Measurements from ENCODE around the gene SERPINB7.
A peak's percentile ranks its signal among the peaks of the same experiment; 100 is the strongest.

SERPINB7 gene

DNA sequence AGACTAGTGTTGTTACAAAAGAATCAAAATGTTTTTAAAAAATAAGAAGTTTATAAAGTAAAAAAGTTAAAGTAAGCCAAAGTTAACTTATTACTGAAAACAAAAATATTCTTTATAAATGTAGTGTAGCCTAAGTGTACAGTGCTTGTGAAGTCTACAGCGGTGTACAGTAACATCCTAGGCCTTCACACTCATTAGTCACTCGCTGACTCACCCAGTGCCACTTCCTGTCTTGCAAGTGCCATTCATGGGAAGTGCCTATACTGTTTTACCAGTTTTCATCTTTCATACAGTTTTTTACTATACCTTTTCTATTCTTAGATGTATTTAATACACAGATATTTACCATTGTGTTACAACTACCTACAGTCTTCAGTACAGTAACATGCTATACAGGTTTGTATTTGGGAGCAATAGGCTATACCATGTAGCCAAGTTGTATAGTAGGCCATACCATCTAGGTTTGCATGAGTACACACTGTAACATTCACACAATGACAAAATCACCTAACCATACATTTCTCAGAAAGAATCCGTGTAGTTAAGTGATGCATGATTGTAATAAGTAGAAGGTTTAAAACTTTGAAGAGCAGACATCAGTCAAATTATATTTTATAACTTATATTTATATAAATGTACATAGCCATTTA, 13.4 kb downstream of the SERPINB7 start:
- DNase-seq, result peak; percentile 96

DNA sequence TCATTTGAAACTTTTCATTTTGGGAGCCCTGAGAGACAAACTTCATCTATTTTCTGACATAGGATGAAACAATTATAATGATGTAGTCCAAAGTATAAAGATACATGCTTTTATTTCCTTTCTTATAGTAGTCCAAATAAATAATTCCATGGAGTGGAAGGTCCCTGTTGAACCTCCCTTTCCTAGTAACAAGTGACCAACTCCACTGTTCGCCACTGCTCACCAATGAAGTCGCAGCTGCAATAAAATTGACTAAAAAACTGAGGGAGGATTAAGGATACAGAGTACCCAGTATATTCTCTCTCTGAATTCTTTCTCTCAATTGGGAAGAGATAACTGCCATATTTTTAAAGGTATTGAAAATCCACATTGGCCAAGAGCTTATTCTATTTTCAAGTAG, 14.1 kb downstream of the SERPINB7 start:
- no peak for DNase-seq

- DNase-seq, result peak; percentile 40
These were observed 20.4 kb downstream of the SERPINB7 start for GRCh38 chr18:63795606-63796005.

GRCh38 chr18:63799189-63799588, 24.0 kb downstream of the SERPINB7 start:
- peak; percentile 56 for DNase-seq

DNA sequence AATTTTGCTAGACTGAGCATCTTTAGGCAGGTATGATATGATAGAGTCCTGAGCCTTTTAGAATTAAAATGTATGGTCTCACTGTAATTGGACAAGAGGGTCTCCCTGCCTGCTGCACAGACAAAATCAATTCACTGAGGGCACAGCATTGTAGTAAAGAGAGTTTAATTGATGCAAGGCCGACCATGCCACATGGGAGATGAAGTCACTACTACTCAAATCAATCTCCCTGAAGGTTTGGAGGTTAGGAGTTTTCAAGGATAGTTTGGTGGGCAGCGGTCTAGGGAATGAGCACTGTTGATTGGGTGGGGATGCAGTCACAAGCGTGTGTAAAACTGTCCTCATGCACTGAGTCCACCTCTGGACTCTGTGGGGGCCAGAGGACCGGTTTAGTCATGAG, 26.1 kb downstream of the SERPINB7 start:
- DNase-seq, result no peak

GRCh38 chr18:63808125-63808524, 32.9 kb downstream of the SERPINB7 start:
- DNase-seq, result no peak

- DNase-seq, result peak; percentile 82
These were observed 42.3 kb downstream of the SERPINB7 start for GRCh38 chr18:63817441-63818051.

DNA sequence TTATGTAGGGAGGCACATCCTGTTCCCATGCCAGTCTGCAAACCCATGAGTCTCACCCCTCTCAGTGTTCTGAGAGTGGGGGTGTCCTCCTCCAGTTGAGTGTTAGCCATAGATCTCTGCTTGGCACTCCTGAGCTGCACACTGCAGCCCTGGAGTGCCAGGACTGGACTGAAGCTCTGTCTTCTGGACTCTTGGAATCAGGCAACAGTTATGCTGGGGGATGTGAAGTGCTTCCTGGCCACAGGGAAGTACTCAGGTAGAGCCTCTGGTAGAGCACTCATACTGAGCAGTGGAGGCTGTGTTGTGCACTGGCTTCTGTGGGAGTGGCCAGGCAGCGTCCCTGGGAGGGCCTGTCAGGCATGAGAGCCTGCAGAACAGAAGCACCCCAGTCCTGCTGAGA, 43.0 kb downstream of the SERPINB7 start:
- no peak for DNase-seq

DNA sequence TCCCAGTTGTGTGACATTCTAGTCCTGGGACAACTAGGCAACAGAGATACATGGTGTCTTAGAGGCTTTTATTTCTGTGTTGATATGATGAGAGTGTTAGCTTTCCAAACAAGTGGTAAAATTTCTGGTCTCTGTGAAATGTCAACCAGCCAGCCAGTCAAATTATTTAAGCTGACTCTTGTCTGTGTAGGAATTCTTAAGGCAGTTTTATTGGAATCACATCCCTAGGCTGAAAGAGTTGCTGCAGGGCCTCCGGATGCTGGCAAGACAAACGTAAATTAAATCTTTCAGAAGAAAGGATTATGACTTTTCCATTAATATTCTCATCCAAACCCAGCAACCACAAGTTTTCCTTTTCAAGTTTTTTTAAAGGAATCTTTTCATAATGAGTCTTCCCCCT, 44.6 kb downstream of the SERPINB7 start:
- no peak for DNase-seq

DNA sequence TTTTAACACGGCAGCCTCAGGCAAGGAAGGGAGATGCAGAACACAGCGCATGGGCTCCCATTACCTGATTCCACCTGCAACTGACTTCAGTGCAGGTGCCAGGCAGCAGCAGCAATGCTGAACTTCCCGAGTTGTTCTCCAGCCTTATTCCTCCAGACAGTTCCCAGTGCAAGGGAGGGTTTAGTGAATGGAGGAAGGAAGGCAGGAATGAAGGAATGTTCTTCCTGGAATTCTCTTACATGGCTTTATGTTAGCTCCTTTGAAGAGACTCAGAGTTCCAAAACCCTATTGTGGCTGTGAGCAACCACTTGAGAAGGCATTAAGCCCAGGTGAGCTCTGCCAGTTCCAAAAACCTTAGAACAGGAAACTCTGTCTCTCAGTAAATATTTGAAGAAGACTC, 45.5 kb downstream of the SERPINB7 start:
- DNase-seq, result peak; percentile 31

- peak; percentile 86 for DNase-seq
These were observed 48.5 kb downstream of the SERPINB7 start for GRCh38 chr18:63823516-63824219.

GRCh38 chr18:63824220-63824525, 49.0 kb downstream of the SERPINB7 start:
- no peak for DNase-seq

DNA sequence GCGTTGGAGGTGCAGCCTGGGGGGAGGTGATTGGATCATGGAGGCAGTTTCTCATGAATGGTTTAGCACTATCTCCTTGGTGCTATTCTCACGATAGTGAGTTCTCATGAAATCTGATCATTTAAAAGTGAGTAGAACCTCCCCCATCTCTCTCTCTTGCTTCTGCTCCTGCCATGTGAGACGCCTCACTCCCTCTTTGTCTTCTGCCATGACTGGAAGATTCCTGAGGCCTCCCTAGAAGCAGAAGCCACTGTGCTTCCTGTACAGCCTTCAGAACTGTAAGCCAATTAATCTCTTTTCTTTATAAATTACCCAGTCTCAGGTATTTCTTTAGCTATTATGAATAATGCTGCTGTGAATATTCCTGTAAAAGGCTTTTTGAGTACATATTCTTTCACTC, 52.9 kb downstream of the SERPINB7 start:
- no peak for DNase-seq

GRCh38 chr18:63828656-63829055, 53.4 kb downstream of the SERPINB7 start:
- DNase-seq, result peak; percentile 56

- DNase-seq, result no peak
These were observed 54.7 kb downstream of the SERPINB7 start for GRCh38 chr18:63829886-63830285.

DNA sequence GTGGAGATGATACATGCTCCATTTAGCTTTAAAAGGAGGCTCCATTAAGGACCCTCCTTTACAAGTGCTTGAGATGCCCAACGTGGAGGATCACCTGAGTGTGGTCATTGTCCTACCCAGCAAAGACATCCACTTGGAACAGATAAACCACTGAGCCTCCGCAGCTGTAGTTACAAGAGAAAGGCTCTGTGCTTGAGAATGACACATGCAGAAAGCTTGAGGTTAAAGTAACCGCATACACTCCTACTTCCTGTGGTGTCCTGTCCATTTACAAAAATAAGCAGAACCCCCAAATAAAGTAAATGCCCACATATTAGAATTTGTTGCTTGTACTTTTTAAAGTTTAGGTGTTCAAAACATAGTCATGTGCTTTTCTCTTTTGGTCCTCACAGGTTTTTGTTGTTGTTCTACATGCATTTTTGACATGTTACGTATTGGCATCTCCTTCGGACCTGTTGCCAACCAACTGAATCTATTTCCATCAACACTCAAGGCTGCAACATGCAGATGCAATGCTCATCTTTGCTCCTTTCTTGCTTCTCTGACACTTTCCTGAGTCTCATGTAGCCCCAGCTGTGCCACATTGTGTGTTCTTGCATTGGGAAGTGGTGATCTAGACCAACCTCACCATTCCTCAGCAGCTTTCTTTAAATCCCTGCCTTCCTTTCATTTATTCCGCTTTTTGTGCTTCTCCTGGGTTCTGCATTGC, 56.0 kb downstream of the SERPINB7 start:
- DNase-seq, result peak; percentile 74

GRCh38 chr18:63832470-63832869, 57.3 kb downstream of the SERPINB7 start:
- peak; percentile 88 for DNase-seq

- no peak for DNase-seq
These were observed 59.4 kb downstream of the SERPINB7 start for GRCh38 chr18:63834471-63835113.

GRCh38 chr18:63836456-63836855, 61.2 kb downstream of the SERPINB7 start:
- DNase-seq, result no peak

- DNase-seq, result no peak
These were observed 62.4 kb downstream of the SERPINB7 start for GRCh38 chr18:63837590-63837989.

DNA sequence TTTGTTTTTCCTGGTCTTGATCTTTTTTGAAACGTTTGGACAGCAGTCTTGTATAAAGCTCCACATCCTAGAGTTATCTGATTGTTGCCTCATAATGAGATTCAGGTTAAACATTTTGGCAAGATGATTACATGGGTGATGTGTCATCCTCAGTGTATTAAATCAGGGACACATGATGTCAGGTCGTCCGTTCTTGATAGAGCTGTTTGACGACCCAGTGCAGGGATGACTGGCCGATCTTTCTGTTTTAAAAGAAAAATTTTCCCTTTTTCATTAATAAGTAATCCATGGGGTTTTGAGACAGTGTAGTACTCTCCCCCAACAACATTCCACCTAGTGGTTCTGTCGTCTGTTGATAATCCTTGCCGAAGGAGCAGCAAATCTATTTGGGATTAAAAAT, 67.8 kb downstream of the SERPINB7 start:
- no peak for DNase-seq

DNA sequence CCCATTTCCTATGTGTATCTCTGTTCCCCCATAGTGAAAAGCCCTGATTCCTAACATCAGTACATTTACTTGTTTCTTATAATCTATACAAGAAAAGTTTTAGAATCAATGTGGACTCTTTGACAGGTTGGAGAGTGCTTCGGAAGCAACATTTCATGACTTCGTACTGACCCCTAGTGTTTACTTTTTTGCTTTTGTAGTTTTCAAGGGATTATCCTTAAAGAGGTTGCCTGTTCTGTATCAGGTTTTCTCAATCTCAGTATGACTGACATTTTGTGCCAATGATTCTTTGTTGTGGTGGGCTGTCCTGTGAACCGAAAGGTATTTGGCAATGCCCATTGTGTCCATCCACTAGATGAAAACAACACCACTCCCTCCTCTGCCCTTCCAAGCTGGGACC, 69.0 kb downstream of the SERPINB7 start:
- DNase-seq, result peak; percentile 48

GRCh38 chr18:63848159-63848558, 72.9 kb downstream of the SERPINB7 start:
- peak; percentile 62 for DNase-seq

All from fibroblast of skin of back (primary cell).